PC-3 (cell line): ENCODE measurements around the gene MYLK4. TPM values are rescaled to one million over a fixed set of nuclear protein-coding genes. Genes with fewer than 3 reads are reported as not detected.

ENCODE experiments used
- ATAC-seq: fragments of 200-7000 bp; cut with Tn5 transposase; 2 replicates; pipeline ENCODE4 v1.9.1; 2020; ENCODE audit warnings: mild to moderate bottlenecking, moderate library complexity
- BruUV-seq: library from RNA; stranded (reverse); fragments of 400-500 nt; replicated peaks from 2 replicates; lab custom pipeline; 2021; lab: Mats Ljungman, UMichigan
- CTCF ChIA-PET: fragments of 300-600 bp; sonication (Branson Sonifier 250); formaldehyde crosslinking; loops from one replicate; lab custom pipeline; 2022; ENCODE audit warnings: antibody characterized with exemption; lab: Charles Lee
- POLR2A ChIA-PET: fragments of 300-600 bp; sonication (Branson Sonifier 250); formaldehyde crosslinking; loops from one replicate; lab custom pipeline; 2022; ENCODE audit warnings: antibody characterized with exemption; ENCODE audit not compliant: unreplicated experiment; lab: Charles Lee
- DNase-seq: peaks from one replicate; pipeline ENCODE4 v3.0.0-alpha.2; 2015
- H2AFZ ChIP-seq: fragments of 300-600 bp; sonication (generic); 2 replicates; pipeline ENCODE4 v1.6.0; 2016; ENCODE audit warnings: antibody characterized with exemption, low read length
- H3F3A ChIP-seq: fragments of 300-600 bp; sonication (generic); one replicate; pipeline ENCODE4 v1.6.0; 2017; ENCODE audit warnings: antibody characterized with exemption, low read length, control low read depth, mild to moderate bottlenecking; ENCODE audit not compliant: unreplicated experiment
- H3K27ac ChIP-seq: fragments of 300-600 bp; sonication (generic); 2 replicates; pipeline ENCODE4 v1.5.1; 2016; ENCODE audit warnings: mild to moderate bottlenecking, low read length
- H3K27me3 ChIP-seq: fragments of 300-600 bp; sonication (generic); 2 replicates; pipeline ENCODE4 v1.6.1; 2016; ENCODE audit warnings: low read length, mixed read lengths
- H3K36me3 ChIP-seq: fragments of 300-600 bp; sonication (generic); 2 replicates; pipeline ENCODE4 v1.6.1; 2016; ENCODE audit warnings: low read depth, mixed run types, low read length, mixed read lengths
- H3K4me1 ChIP-seq: fragments of 300-600 bp; sonication (generic); 2 replicates; pipeline ENCODE4 v1.5.1; 2016; ENCODE audit warnings: low read length; ENCODE audit not compliant: insufficient read depth
- H3K4me2 ChIP-seq: fragments of 300-600 bp; sonication (generic); 2 replicates; pipeline ENCODE4 v1.6.0; 2016; ENCODE audit warnings: low read length
- H3K4me3 ChIP-seq: fragments of 300-600 bp; sonication (generic); 2 replicates; pipeline ENCODE4 v1.5.1; 2016; ENCODE audit warnings: mild to moderate bottlenecking, low read length, mixed read lengths
- H3K79me2 ChIP-seq: fragments of 300-600 bp; sonication (generic); 2 replicates; pipeline ENCODE4 v1.6.1; 2017; ENCODE audit warnings: low read length, mixed read lengths
- H3K9ac ChIP-seq: fragments of 300-600 bp; sonication (generic); 2 replicates; pipeline ENCODE4 v1.6.0; 2016; ENCODE audit warnings: mild to moderate bottlenecking, low read length
- H3K9me2 ChIP-seq: fragments of 300-600 bp; sonication (generic); replicated peaks from 2 replicates; pipeline ENCODE4 v1.6.1; 2016; ENCODE audit warnings: mixed run types, low read length, mixed read lengths
- H3K9me3 ChIP-seq: fragments of 300-600 bp; sonication (generic); 2 replicates; pipeline ENCODE4 v1.6.1; 2016; ENCODE audit warnings: low read length, mixed read lengths
- H4K20me1 ChIP-seq: fragments of 300-600 bp; sonication (generic); 2 replicates; pipeline ENCODE4 v1.6.1; 2016; ENCODE audit warnings: low read length, mixed read lengths
- EZH2 ChIP-seq: fragments of 300-600 bp; sonication (generic); IDR thresholded peaks from one replicate; pipeline ENCODE4 v1.6.1; 2017; ENCODE audit warnings: antibody characterized with exemption, mild to moderate bottlenecking, low read length; ENCODE audit not compliant: unreplicated experiment
- EZH2phosphoT487 ChIP-seq: fragments of 300-600 bp; sonication (generic); IDR thresholded peaks from 2 replicates; pipeline ENCODE4 v1.6.1; 2018; ENCODE audit warnings: mild to moderate bottlenecking, antibody characterized with exemption, low read length, borderline replicate concordance
- intact Hi-C: fragments of 100-400 bp; cut with micrococcal nuclease; formaldehyde crosslinking; loops from 2 replicates; pipeline ENCODE4 v1.9.0; 2023
- total RNA-seq: library from RNA; depleted of rRNA; stranded (reverse); fragments of >200 nt; gene quantifications from 2 replicates; pipeline ENCODE4 v1.2.3, GENCODE V29; 2014
- TF ChIP-seq, protein P1 (sequence below): fragments of 300-600 bp; sonication (generic); conservative IDR thresholded peaks from 2 replicates; pipeline ENCODE4 v1.5.1; 2017; ENCODE audit warnings: antibody characterized with exemption, low read depth, mild to moderate bottlenecking, low read length

Gene MYLK4
- total RNA-seq, 1 experiment from 2014 or later, result 0.11 TPM

DNA sequence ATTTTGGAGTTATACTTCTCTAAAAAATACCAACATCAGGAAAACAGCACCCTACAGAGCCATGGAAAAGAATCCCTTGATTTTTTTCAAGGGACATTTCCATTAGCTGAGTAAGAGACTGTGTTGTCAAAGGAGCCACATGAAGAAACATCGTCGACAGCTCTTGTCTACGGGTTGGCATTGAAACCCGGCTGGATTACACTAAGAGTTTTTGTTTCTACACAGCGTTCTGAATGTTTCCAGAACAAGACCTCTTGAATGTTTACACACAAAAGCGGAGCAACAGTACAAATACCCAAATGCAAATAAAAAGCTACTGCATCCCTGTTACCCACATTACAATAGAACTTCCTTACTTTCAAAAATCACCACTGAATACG is 2.4 kb upstream of the MYLK4 start:
- H3K4me3 ChIP-seq, result no peak overlapping the region
- H3K79me2 ChIP-seq, result no peaks in the 10 kb centered on the region
- no peak for ATAC-seq
- H3K9me3 ChIP-seq, result no peaks in the 10 kb centered on the region
- POLR2A ChIA-PET, result no interaction called here
- no peak overlapping the region for H3K27ac ChIP-seq
- H3K4me1 ChIP-seq, result peaks cover 16% of the 10 kb centered on the region
- no peak for DNase-seq
- H4K20me1 ChIP-seq, result no peaks in the 10 kb centered on the region
- CTCF ChIA-PET, result no interaction called here
- no peaks in the 10 kb centered on the region for H3K9me2 ChIP-seq
- H3K27me3 ChIP-seq, result no peaks in the 10 kb centered on the region
- TF ChIP-seq, protein P1, sequence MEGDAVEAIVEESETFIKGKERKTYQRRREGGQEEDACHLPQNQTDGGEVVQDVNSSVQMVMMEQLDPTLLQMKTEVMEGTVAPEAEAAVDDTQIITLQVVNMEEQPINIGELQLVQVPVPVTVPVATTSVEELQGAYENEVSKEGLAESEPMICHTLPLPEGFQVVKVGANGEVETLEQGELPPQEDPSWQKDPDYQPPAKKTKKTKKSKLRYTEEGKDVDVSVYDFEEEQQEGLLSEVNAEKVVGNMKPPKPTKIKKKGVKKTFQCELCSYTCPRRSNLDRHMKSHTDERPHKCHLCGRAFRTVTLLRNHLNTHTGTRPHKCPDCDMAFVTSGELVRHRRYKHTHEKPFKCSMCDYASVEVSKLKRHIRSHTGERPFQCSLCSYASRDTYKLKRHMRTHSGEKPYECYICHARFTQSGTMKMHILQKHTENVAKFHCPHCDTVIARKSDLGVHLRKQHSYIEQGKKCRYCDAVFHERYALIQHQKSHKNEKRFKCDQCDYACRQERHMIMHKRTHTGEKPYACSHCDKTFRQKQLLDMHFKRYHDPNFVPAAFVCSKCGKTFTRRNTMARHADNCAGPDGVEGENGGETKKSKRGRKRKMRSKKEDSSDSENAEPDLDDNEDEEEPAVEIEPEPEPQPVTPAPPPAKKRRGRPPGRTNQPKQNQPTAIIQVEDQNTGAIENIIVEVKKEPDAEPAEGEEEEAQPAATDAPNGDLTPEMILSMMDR, result no peak
- no peak for TF ChIP-seq EZH2
- H3K9ac ChIP-seq, result no peak overlapping the region
- no peaks in the 10 kb centered on the region for H3F3A ChIP-seq
- no peak overlapping the region for H2AFZ ChIP-seq
- 0 out of 2 replicates have a peak overlapping the region, but pooled peaks have one; percentile 2 for H3K4me2 ChIP-seq
- BruUV-seq, result no TSS peak
- intact Hi-C loops, result no loop called here
- H3K36me3 ChIP-seq, result no peaks in the 10 kb centered on the region

DNA sequence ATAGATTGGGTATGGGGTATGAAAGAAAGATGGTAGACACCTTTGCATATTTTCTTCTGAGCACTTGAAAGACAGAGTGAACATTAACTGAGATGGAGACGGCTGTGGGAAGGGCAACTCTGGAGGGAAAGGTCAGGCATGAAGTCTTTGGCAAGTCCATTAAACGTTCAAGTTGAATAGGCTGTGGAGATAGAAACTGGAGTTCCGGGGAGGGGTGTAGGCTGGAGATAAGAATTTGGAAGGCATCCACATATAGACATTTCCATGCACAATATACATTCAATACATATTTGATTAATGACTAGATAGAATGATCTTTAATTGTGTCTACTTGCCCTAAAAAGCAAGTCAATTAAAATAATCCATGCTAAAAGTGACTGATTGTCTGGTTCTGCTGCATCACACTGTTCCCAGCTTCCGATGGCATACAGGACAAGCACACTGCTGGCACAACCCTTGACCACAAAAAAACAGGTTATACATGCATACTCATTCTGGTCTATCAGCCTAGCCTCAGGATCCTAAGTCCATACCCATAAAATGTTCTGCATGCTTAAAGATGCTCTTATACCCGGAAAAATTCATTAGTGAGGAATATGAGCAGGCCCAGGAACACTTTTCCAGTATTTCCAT is 1.9 kb upstream of the MYLK4 start:
- H3K4me2 ChIP-seq, result peak overlapping the region; percentile 2; the same call in 1 of the 2 replicates
- no peaks in the 10 kb centered on the region for H3K79me2 ChIP-seq
- no peaks in the 10 kb centered on the region for H3K9me3 ChIP-seq
- no peak overlapping the region for H2AFZ ChIP-seq
- ChIA-PET POLR2A (no interaction called here), CTCF (no interaction called here)
- no peak overlapping the region; the same call in 1 of the 2 replicates for H3K27ac ChIP-seq
- no peak overlapping the region for H3K4me3 ChIP-seq
- no peaks in the 10 kb centered on the region for H4K20me1 ChIP-seq
- peaks cover 16% of the 10 kb centered on the region for H3K4me1 ChIP-seq
- ATAC-seq, result peak; percentile 56; the same call in 1 of the 2 replicates
- no peaks in the 10 kb centered on the region for H3K36me3 ChIP-seq
- no peaks in the 10 kb centered on the region for H3K27me3 ChIP-seq
- no TSS peak for BruUV-seq
- no peak overlapping the region for H3K9ac ChIP-seq
- H3K9me2 ChIP-seq, result no peaks in the 10 kb centered on the region
- DNase-seq, result peak; percentile 76
- H3F3A ChIP-seq, result no peaks in the 10 kb centered on the region
- TF ChIP-seq EZH2 (no peak), EZH2phosphoT487 (no peak)
- TF ChIP-seq, protein P1, result no peak
- intact Hi-C loops, result no loop called here

DNA sequence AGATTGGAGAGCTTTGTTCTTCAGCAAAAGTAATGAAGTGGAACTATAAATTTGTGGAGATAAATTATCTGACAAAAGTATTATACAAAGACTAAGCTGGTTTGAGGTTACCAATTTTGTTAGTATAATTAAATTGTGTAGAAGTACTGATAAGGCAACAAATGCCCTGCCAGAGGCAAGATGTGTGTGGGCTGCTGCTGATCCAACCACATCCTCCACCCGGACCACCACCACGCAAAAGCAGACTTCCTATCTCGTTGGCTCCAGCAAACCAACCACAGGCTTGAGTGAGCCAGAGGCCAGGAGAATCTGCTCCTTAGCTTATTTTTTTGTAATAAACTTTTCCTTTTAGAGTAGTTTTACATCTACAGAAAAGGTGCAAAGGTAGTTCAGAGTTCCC is 1.1 kb upstream of the MYLK4 start:
- no peak overlapping the region for H3K27ac ChIP-seq
- intact Hi-C loops, result no loop called here
- no peaks in the 10 kb centered on the region for H3K9me2 ChIP-seq
- no peak overlapping the region for H3K4me2 ChIP-seq
- H3K79me2 ChIP-seq, result no peaks in the 10 kb centered on the region
- CTCF ChIA-PET, result interaction anchor here (0.8 kb wide), 2 partner anchors 13 to 14 kb away, joined by 3 read pairs; no protein-coding TSS in a partner anchor
- BruUV-seq, result no TSS peak
- H4K20me1 ChIP-seq, result no peaks in the 10 kb centered on the region
- no peaks in the 10 kb centered on the region for H3K9me3 ChIP-seq
- H3K4me1 ChIP-seq, result peaks cover 16% of the 10 kb centered on the region
- no peak overlapping the region for H2AFZ ChIP-seq
- no peak for ATAC-seq
- H3K27me3 ChIP-seq, result no peaks in the 10 kb centered on the region
- H3K4me3 ChIP-seq, result no peak overlapping the region
- no peak for DNase-seq
- no peak for TF ChIP-seq EZH2
- no peak for TF ChIP-seq EZH2phosphoT487
- TF ChIP-seq, protein P1, result no peak
- H3F3A ChIP-seq, result no peaks in the 10 kb centered on the region
- no peaks in the 10 kb centered on the region for H3K36me3 ChIP-seq
- H3K9ac ChIP-seq, result no peak overlapping the region
- POLR2A ChIA-PET, result no interaction called here
